Activated CD8-positive, alpha-beta T cell treated with anti-CD3 and anti-CD28 coated beads, Interleukin-2, amount 10 ng/mL, durations not matched to agents 7 days and 5 days (primary cell): ENCODE data around the gene CXCR6. TPM values are rescaled to one million over a fixed set of nuclear protein-coding genes. Genes with fewer than 3 reads are reported as not detected.
A peak's percentile ranks its signal among the peaks of the same experiment; 100 is the strongest.

Experiments
- ATAC-seq: fragments of 150-1000 bp; cut with Tn5 transposase; one replicate; pipeline ENCODE4 v1.10.0; 2021; ENCODE audit warnings: moderate library complexity
- CTCF ChIA-PET: fragments of 350-600 bp; sonication (Branson Sonifier 250); formaldehyde crosslinking; loops from one replicate; lab custom pipeline; 2021; ENCODE audit warnings: antibody characterized with exemption; lab: Charles Lee
- POLR2A ChIA-PET: fragments of 350-600 bp; sonication (Branson Sonifier 250); formaldehyde crosslinking; loops from one replicate; lab custom pipeline; 2021; ENCODE audit warnings: antibody characterized with exemption; lab: Charles Lee
- DNase-seq: peaks from one replicate; pipeline ENCODE4 v3.0.0-alpha.2; 2020
- H3K27ac Mint-ChIP-seq: one replicate; pipeline ENCODE4 v1.8.0; 2021; ENCODE audit warnings: mild to moderate bottlenecking, mixed read lengths
- H3K27me3 Mint-ChIP-seq: one replicate; pipeline ENCODE4 v1.8.0; 2021; ENCODE audit warnings: low read depth, mixed read lengths
- H3K36me3 Mint-ChIP-seq: one replicate; pipeline ENCODE4 v1.8.0; 2021; ENCODE audit warnings: low read depth, mixed read lengths
- H3K4me1 Mint-ChIP-seq: one replicate; pipeline ENCODE4 v1.8.0; 2021; ENCODE audit warnings: low read depth, mixed read lengths
- H3K4me3 Mint-ChIP-seq: one replicate; pipeline ENCODE4 v1.8.0; 2021; ENCODE audit warnings: mild to moderate bottlenecking, mixed read lengths
- H3K9me3 Mint-ChIP-seq: one replicate; pipeline ENCODE4 v1.8.0; 2022; ENCODE audit warnings: mixed read lengths; ENCODE audit not compliant: insufficient read depth
- total RNA-seq, 2 experiments: library from RNA; stranded (reverse); gene quantifications; one replicate each; pipeline ENCODE4 v1.2.3, GENCODE V29; 2021

The CXCR6 gene
- total RNA-seq, 2 experiments from 2014 or later = 26.5 to 27.6 TPM

DNA sequence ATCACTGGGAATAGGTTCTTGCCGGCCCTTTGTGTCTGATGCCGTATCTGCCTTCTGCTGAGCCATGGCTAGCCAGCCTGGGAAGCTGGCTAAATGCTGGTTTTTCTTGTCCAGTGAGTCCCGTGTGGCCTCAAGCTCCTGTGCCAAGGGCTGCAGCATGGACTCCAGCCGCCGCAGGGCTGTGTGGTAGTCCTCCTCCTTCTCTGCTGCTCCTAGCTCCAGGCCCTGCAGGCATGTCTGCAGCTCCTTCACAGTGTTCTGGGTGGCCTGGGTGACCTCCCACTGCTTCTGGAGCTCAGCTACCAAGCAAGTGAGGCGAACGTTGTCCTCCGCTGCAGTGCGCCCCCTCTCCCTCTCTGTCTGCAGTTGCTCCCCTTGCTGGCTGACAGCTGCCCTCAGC is 24.9 kb downstream of the CXCR6 start:
- peak overlapping the region; percentile 49 for H3K27ac Mint-ChIP-seq
- ATAC-seq (no peak), DNase-seq (no peak)
- POLR2A ChIA-PET = interaction anchor here (2.1 kb wide), 1 partner anchor 10 kb away, joined by 9 read pairs; no protein-coding TSS in a partner anchor
- no peaks in the 10 kb centered on the region for H3K9me3 Mint-ChIP-seq
- peaks cover 93% of the 10 kb centered on the region for H3K36me3 Mint-ChIP-seq
- H3K4me3 Mint-ChIP-seq = no peak overlapping the region
- CTCF ChIA-PET = interaction anchor here (1.0 to 14.4 kb wide), 7 partner anchors 8 to 116 kb away, joined by 3 to 171 read pairs (median 8); partner anchors contain the start of gene FYCO1
- H3K27me3 Mint-ChIP-seq = no peaks in the 10 kb centered on the region
- H3K4me1 Mint-ChIP-seq = peaks cover 94% of the 10 kb centered on the region

DNA sequence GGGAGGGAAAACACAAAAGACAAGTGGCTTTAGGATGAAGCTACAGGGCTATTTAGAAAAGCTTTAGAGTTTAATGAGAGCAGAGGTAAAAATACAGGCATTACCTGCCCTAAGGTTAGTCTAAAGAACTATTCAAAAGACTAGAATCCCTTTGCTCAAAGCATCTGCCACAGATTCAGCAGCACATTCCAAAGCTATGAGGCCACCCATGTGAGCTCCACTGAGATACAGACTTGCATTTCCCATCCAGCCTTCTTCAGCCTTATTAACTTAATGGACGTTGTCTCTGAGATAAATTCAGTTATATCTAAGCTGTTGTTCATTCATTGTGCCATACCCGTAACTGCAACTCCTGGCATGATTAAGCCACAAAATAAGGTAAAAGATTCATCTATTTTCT is 25.4 kb downstream of the CXCR6 start:
- no peak for ATAC-seq
- peaks cover 93% of the 10 kb centered on the region for H3K36me3 Mint-ChIP-seq
- ChIA-PET CTCF (interaction anchor here (0.9 to 14.4 kb wide), 11 partner anchors 10 to 245 kb away, joined by 3 to 171 read pairs (median 4); partner anchors contain the start of genes CXCR6 and FYCO1), POLR2A (interaction anchor here (0.8 to 2.1 kb wide), 3 partner anchors 11 to 24 kb away, joined by 3 to 9 read pairs (median 3); no protein-coding TSS in a partner anchor)
- no peak overlapping the region for H3K27ac Mint-ChIP-seq
- no peaks in the 10 kb centered on the region for H3K27me3 Mint-ChIP-seq
- H3K4me1 Mint-ChIP-seq = peaks cover 94% of the 10 kb centered on the region
- H3K4me3 Mint-ChIP-seq = no peak overlapping the region
- DNase-seq = no peak
- H3K9me3 Mint-ChIP-seq = no peaks in the 10 kb centered on the region

DNA sequence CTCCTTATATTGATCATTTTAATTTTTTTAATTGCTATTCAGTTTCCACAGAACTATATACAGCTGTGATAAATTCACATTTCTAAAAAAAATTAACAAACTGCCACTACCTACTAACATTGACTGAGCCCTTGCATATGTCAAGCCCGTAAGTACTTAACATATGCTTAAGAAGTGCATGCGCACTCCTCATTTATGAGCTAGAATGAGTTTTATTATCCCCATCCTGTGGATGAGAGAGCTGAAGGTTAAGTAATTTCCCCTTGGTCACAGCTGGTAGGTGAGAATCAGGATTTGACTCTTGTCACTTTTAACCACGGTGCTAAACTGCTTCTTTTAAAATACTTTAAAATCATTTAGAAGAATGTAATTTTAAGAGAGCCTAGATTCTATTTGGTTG is 25.9 kb downstream of the CXCR6 start:
- Mint-ChIP-seq H3K36me3 (peaks cover 91% of the 10 kb centered on the region), H3K4me3 (no peak overlapping the region), H3K9me3 (no peaks in the 10 kb centered on the region), H3K4me1 (peaks cover 91% of the 10 kb centered on the region), H3K27ac (no peak overlapping the region), H3K27me3 (no peaks in the 10 kb centered on the region)
- POLR2A ChIA-PET = interaction anchor here (0.8 to 2.1 kb wide), 3 partner anchors 11 to 24 kb away, joined by 3 to 9 read pairs (median 3); no protein-coding TSS in a partner anchor
- ATAC-seq (no peak), DNase-seq (no peak)
- CTCF ChIA-PET = interaction anchor here (0.9 to 14.4 kb wide), 9 partner anchors 10 to 245 kb away, joined by 3 to 171 read pairs (median 4); partner anchors contain the start of gene CXCR6

DNA sequence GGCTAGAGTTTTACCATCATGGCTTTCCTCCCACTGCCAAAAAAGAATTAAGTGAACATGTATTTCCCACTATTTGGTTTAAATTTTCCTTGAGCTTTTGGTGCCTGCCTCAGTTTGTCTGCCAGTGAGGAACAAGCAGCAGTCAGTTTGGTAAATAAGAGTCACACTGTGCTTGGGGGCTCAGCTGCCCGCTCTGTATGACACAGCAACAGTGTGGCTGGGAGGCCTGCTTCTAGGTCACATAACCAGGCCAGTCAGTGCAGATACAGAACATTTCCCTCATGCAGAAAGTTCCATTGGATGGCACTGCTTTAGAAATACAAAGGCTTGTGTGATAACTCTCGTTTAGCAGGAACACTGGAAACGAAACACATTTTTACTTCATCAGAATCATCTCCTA is 26.7 kb downstream of the CXCR6 start:
- Mint-ChIP-seq H3K4me1 (peaks cover 91% of the 10 kb centered on the region), H3K9me3 (no peaks in the 10 kb centered on the region), H3K36me3 (peaks cover 92% of the 10 kb centered on the region), H3K27me3 (no peaks in the 10 kb centered on the region), H3K4me3 (no peak overlapping the region), H3K27ac (no peak overlapping the region)
- CTCF ChIA-PET = interaction anchor here (1.2 to 14.4 kb wide), 4 partner anchors 11 to 244 kb away, joined by 3 to 171 read pairs (median 4); no protein-coding TSS in a partner anchor
- DNase-seq = no peak
- ATAC-seq = no peak
- POLR2A ChIA-PET = interaction anchor here (0.5 kb wide), 1 partner anchor 17 kb away, joined by 3 read pairs; no protein-coding TSS in a partner anchor

DNA sequence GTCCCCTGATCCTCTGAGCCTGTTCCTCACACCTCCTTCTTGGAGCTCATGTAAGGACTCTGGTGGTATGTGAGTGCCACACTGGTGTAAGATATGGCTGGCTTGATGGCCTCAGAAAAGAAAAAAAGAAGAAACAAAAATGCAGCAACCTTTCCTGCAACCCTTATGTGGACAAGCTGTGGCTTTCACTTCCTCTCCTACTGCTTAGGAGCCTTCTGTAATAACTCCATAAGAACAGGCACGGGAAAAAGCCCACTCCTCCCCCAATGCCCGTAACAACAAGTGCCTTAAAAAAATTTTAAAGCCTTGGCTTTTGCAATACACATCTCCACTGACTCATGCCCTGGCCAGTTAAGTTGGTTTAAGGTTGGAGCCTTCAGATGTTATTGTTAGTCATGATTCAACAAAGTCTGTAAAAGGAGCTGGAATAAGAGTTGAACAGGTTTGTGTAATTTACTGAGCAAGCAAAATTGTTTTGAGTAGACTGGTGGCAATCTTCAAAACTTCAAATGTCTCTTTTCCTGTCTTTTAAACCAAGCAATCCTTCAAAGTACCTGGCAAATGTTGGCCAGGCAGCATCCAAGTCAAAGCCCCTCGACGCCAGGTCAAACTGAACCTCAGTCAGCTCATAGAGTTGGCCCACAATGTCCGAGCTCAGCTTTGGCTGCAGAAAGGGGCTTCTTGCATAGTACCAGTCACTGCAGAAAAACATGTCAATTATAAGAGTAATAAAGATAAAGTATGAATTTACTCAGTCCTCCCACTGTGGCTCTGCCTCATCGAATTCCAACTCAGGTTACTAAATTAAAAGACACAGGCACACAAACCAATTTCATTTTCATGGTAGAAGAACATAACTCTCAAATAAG is 29.5 kb downstream of the CXCR6 start:
- H3K9me3 Mint-ChIP-seq = no peaks in the 10 kb centered on the region
- peak overlapping the region; percentile 79 for H3K27ac Mint-ChIP-seq
- POLR2A ChIA-PET = interaction anchor here (0.9 to 1.2 kb wide), 3 partner anchors 7 to 27 kb away, joined by 3 to 4 read pairs (median 4); no protein-coding TSS in a partner anchor
- CTCF ChIA-PET = interaction anchor here (0.6 to 3.1 kb wide), 11 partner anchors 10 to 236 kb away, joined by 3 to 18 read pairs (median 6); partner anchors contain the start of gene CXCR6
- peaks cover 90% of the 10 kb centered on the region for H3K4me1 Mint-ChIP-seq
- DNase-seq (no peak), ATAC-seq (peak; percentile 29)
- peak overlapping the region; percentile 25 for H3K4me3 Mint-ChIP-seq
- H3K27me3 Mint-ChIP-seq = no peaks in the 10 kb centered on the region
- peaks cover 91% of the 10 kb centered on the region for H3K36me3 Mint-ChIP-seq

DNA sequence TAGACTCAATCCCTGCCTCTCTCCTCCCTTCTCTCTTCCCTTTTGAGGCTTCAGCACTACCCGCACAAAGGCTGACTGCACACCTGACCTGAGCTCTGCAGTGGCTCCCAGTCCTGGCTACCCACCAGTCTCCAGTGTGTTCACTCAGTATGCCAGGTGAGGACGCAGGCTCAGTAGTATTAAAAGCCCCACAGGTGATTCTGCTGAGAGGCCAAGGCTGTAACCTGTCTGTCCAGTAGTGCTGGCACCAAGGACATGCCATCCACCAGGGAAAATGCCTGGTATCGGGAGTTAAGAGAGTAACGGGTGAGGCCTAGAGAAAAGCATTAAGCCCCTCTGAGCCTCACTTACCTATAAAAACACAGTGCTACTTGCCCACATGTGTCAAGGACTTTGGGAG is 31.4 kb downstream of the CXCR6 start:
- H3K27ac Mint-ChIP-seq = peak overlapping the region; percentile 74
- H3K27me3 Mint-ChIP-seq = no peaks in the 10 kb centered on the region
- POLR2A ChIA-PET = interaction anchor here (1.2 kb wide), 1 partner anchor 16 kb away, joined by 4 read pairs; no protein-coding TSS in a partner anchor
- no peaks in the 10 kb centered on the region for H3K9me3 Mint-ChIP-seq
- ATAC-seq = no peak
- CTCF ChIA-PET = interaction anchor here (0.9 to 5.0 kb wide), 8 partner anchors 9 to 104 kb away, joined by 4 to 36 read pairs (median 14); no protein-coding TSS in a partner anchor
- H3K4me3 Mint-ChIP-seq = no peak overlapping the region
- no peak for DNase-seq
- H3K4me1 Mint-ChIP-seq = peaks cover 89% of the 10 kb centered on the region
- H3K36me3 Mint-ChIP-seq = peaks cover 89% of the 10 kb centered on the region

DNA sequence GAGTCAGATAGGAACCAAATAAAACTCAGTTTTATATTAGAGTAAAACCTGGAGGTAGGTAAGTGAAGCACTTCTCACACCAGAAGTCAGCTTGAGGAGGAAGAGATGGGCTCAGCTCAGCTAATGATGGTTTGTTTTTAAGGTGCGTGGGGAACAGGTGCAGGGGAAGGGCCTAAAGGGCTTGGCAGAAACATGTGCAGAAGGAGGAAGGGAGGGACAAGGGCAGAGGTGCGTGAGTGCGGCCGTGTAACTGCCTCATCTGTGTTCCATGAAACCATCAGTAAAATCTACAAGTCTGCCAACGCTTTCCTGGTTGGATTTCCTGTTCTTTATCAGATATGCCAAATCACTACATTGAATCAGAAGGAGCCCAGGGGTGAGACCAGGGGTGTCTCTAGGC is 32.4 kb downstream of the CXCR6 start:
- peaks cover 89% of the 10 kb centered on the region for H3K36me3 Mint-ChIP-seq
- no peak for DNase-seq
- peaks cover 90% of the 10 kb centered on the region for H3K4me1 Mint-ChIP-seq
- H3K27me3 Mint-ChIP-seq = no peaks in the 10 kb centered on the region
- ATAC-seq = no peak
- H3K9me3 Mint-ChIP-seq = no peaks in the 10 kb centered on the region
- CTCF ChIA-PET = interaction anchor here (1.0 to 5.0 kb wide), 7 partner anchors 10 to 37 kb away, joined by 3 to 36 read pairs (median 4); partner anchors contain the start of gene CXCR6
- peak overlapping the region; percentile 74 for H3K27ac Mint-ChIP-seq
- POLR2A ChIA-PET = interaction anchor here (1.0 to 2.9 kb wide), 4 partner anchors 10 to 25 kb away, joined by 5 to 16 read pairs (median 8); no protein-coding TSS in a partner anchor
- no peak overlapping the region for H3K4me3 Mint-ChIP-seq

DNA sequence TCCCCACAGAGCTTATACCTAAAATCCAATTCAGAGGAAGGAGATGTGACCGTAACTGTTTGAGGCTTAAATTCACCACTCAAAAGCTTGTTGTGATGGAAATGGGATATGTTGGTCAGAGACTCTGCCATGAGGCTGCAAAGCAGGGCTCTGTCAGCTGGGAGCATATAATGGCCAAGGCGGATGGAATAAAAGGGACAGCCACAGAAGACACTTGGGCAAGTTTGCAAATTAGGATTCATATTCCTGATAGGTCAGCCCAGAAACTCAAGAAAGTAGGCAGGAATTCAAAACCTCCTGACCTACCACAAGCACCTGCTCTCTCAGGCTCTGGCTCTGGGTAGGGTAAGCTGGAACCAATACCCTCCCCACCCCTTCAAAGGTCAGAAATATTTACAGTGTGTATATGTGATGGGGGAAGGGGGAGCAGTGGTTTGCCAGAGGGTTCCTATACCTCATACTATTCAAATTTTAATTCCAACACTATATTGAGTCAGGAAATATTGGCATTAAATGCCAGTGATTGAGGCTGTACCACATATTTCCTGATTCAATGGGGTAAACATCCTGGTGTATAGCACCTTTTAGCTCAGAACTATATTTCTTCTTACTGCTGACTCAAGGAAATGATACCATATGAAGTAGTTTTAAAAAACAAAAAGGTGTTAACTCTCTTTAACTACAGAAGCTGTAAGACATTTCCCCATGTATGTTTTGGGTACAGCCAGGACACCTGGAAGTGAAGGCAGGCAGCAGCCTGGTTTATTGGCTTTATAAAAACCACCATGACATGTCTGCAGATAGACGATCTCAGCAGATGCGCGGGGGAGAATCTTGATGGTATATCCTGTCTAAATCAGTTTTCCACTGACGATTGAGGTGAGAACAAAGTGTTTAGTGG is 33.2 kb downstream of the CXCR6 start:
- CTCF ChIA-PET = interaction anchor here (0.7 to 5.0 kb wide), 13 partner anchors 11 to 103 kb away, joined by 3 to 36 read pairs (median 4); partner anchors contain the start of gene CXCR6
- Mint-ChIP-seq H3K9me3 (no peaks in the 10 kb centered on the region), H3K27me3 (no peaks in the 10 kb centered on the region), H3K27ac (peak overlapping the region; percentile 87), H3K36me3 (peaks cover 90% of the 10 kb centered on the region), H3K4me3 (peak overlapping the region; percentile 37), H3K4me1 (peaks cover 93% of the 10 kb centered on the region)
- ATAC-seq (peak; percentile 40), DNase-seq (peak; percentile 58)
- POLR2A ChIA-PET = interaction anchor here (1.0 to 2.9 kb wide), 6 partner anchors 11 to 33 kb away, joined by 4 to 16 read pairs (median 6); partner anchors contain the start of gene CXCR6

DNA sequence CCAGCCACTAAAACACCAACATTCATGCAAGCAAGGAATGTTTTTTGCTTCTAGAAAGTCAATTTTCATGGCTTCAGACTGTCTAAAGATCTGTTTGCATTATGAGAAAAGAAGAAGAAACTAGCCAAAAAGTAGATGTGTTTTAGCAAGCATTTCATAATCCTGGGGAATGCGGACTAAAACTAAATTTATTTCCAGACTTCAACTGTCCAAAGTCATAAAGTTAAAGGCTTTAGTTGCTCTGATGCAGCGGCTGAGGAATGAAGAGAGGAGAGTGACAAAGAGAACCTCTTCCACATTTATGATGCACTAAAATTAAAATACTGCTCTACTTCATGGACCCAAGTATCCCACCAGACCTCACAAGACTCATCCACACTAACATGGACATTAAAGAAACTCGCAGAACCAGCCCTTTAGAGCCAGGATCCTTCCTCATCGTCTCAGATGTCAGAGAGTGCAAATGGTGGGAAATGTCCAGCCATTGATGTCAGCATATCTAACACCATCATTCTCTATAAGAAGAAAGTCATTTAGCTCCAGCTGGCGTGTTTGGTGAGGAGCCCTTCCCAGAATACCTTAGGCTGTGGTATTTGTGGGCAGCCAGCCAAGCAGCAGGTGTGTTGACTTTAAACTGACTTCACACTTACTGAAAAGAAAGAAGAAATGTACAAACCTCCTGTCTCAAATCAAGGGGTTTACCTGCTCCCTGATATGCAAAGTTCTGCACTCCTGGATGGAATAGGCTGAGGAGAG is 34.9 kb downstream of the CXCR6 start:
- ATAC-seq (peak; percentile 55), DNase-seq (peak; percentile 81)
- no peaks in the 10 kb centered on the region for H3K27me3 Mint-ChIP-seq
- H3K9me3 Mint-ChIP-seq = no peaks in the 10 kb centered on the region
- peaks cover 91% of the 10 kb centered on the region for H3K4me1 Mint-ChIP-seq
- peaks cover 92% of the 10 kb centered on the region for H3K36me3 Mint-ChIP-seq
- H3K4me3 Mint-ChIP-seq = peak overlapping the region; percentile 56
- H3K27ac Mint-ChIP-seq = peak overlapping the region; percentile 88
- POLR2A ChIA-PET = interaction anchor here (1.3 to 2.9 kb wide), 2 partner anchors 13 to 14 kb away, joined by 5 to 16 read pairs; no protein-coding TSS in a partner anchor
- CTCF ChIA-PET = interaction anchor here (1.0 to 5.0 kb wide), 6 partner anchors 12 to 101 kb away, joined by 4 to 36 read pairs (median 10); partner anchors contain the start of gene CXCR6

DNA sequence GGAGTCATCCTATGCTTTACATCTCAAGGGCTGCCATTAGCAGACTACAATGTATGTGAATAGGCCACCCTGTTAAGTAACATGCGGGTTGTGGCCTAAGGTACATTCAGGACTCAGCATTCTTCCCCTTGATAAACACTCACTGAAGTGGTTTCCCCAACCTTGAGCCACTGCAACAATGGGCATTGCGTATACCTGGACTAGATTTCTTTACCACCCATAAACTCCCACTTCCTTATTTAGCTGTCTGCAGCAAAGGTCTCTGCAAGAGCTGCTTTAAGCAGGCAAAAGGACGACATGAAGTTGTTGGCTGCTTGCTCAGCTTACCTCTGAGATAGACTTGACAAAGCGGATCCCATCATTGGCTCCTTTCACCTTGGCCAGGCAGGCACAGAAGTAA is 36.1 kb downstream of the CXCR6 start:
- no peaks in the 10 kb centered on the region for H3K27me3 Mint-ChIP-seq
- ChIA-PET POLR2A (interaction anchor here (0.6 kb wide), 1 partner anchor 17 kb away, joined by 3 read pairs; no protein-coding TSS in a partner anchor), CTCF (interaction anchor here (0.7 to 3.4 kb wide), 3 partner anchors 14 to 99 kb away, joined by 3 to 35 read pairs (median 18); no protein-coding TSS in a partner anchor)
- ATAC-seq = no peak
- peak overlapping the region; percentile 66 for H3K27ac Mint-ChIP-seq
- no peak overlapping the region for H3K4me3 Mint-ChIP-seq
- peaks cover 94% of the 10 kb centered on the region for H3K4me1 Mint-ChIP-seq
- no peak for DNase-seq
- H3K36me3 Mint-ChIP-seq = peaks cover 93% of the 10 kb centered on the region
- H3K9me3 Mint-ChIP-seq = no peaks in the 10 kb centered on the region
